Heart left ventricle (tissue), 16 donors: ENCODE measurements around the gene ASRGL1. TPM values are rescaled to one million over a fixed set of nuclear protein-coding genes. Genes with fewer than 3 reads are reported as not detected.
"Not testable (repeated sequence)": the region's sequence is repeated elsewhere in the genome, so short reads cannot be mapped to it uniquely, and the experiment has no call there.

Experiments
- ATAC-seq, 4 donors: fragments of 200-7000 bp; cut with Tn5 transposase; one replicate each; pipeline ENCODE4 v1.9.1; 2020 to 2022; ENCODE audit warnings: moderate library complexity in 4 of 4, mild to moderate bottlenecking in 3 of 4, moderate number of reproducible peaks in 1 of 4
- DNase-seq, 5 donors: peaks; one replicate each; pipeline ENCODE4 v3.0.0-alpha.2; 2020
- H3K27ac ChIP-seq, 12 donors: fragments of 200-600 bp; sonication (generic) in 4 of 12; one replicate each; pipeline versions ENCODE4 v1.5.0 to v1.8.0; 2016 to 2022; ENCODE audit warnings: mild to moderate bottlenecking in 2 of 12
- H3K27me3 ChIP-seq, 9 donors: fragments of 200-600 bp; sonication (generic) in 2 of 9; one replicate each; pipeline versions ENCODE4 v1.5.1 to v1.8.0; 2016 to 2022; ENCODE audit warnings: mild to moderate bottlenecking in 3 of 9
- H3K36me3 ChIP-seq, 9 donors: fragments of 200-600 bp; sonication (generic) in 2 of 9; one replicate each; pipeline versions ENCODE4 v1.5.0 to v1.8.0; 2018 to 2022; ENCODE audit warnings: mild to moderate bottlenecking in 2 of 9
- H3K4me1 ChIP-seq, 12 donors: fragments of 200-600 bp; sonication (generic) in 4 of 12; one replicate each; pipeline versions ENCODE4 v1.5.0 to v1.8.0; 2016 to 2022; ENCODE audit warnings: mild to moderate bottlenecking in 3 of 12
- H3K4me3 ChIP-seq, 12 donors: fragments of 200-600 bp; sonication (generic) in 4 of 12; one replicate each; pipeline versions ENCODE4 v1.5.0 to v1.8.0; 2017 to 2022; ENCODE audit warnings: mild to moderate bottlenecking in 9 of 12, moderate library complexity in 4 of 12
- H3K9me3 ChIP-seq, 12 donors: fragments of 200-600 bp; sonication (generic) in 4 of 12; one replicate each; pipeline versions ENCODE4 v1.5.0 to v1.8.0; 2016 to 2022; ENCODE audit warnings: mild to moderate bottlenecking in 1 of 12
- POLR2A ChIP-seq, 2 donors: fragments of 450-650 bp; IDR thresholded peaks; one replicate each; pipeline ENCODE4 v1.6.1; 2017; ENCODE audit warnings: antibody characterized with exemption in 2 of 2, mild to moderate bottlenecking in 2 of 2, moderate library complexity in 2 of 2
- WGBS, 4 donors: extraction: QIAGEN DNeasy Blood & Tissue Kit in 2 of 4; methylation state at CpG; one replicate each; pipeline versions ENCODE4 v1.1.5 to v1.1.7; 2013 to 2018; 5-methylcytosine and 5-hydroxymethylcytosine counted together
- intact Hi-C, 10 donors: fragments of 100-400 bp; cut with DNase I; formaldehyde crosslinking; loops; one replicate each; pipeline versions ENCODE4 v1.11.1 to v1.14.2; 2022
- polyA plus RNA-seq, 2 donors: library from polyadenylated mRNA; stranded (reverse); fragments of 200-250 nt; gene quantifications; one replicate each; pipeline ENCODE4 v1.2.3, GENCODE V29; 2013
- total RNA-seq, 9 donors: library from RNA; depleted of rRNA in 2 of 9; stranded (reverse); fragments of >200 nt in 2 of 9; fragmentation: NEBNext Ultra II Directional in 3 of 9; extraction: Animal tissue kit (Norgen Biotek cat#: 25700) in 3 of 9; gene quantifications; one replicate each; pipeline versions ENCODE4 v1.1.0 to v1.2.4, GENCODE V29; 2016 to 2023
- TF ChIP-seq, protein P1 (sequence below), 12 donors: fragments of 200-600 bp; sonication (generic) in 4 of 12; IDR thresholded peaks; one replicate each; pipeline versions ENCODE4 v1.5.0 to v1.8.0; 2018 to 2022; ENCODE audit warnings: antibody characterized with exemption in 12 of 12, mild to moderate bottlenecking in 5 of 12
- donor health status: ischemic (EF 13 %, LVEDD 7.1; RV severe dilation, severe dysfunction).
- donor health status: healthy with polysubstance abuse.
- donor health status: DM: no; HTN: yes; CAD: no.
- donor health status: DM: no; HTN: no; CAD: no.
- donor health status: ischemic (EF 25% LVEDD 6.9; RV normal size, moderate dysfunction).
- donor health status: ischemic (EF 25% LVEDD 5.7; RV mildly dilated, moderate dysfunction).
- donor health status: healthy.
- donor health status: DM: yes; HTN: yes; CAD: no.
- donor health status: ischemic (EF 35%, LVEDD 5.7; RV mildly dilated, moderate dysfunction).
- donor health status: nonischemic (EF 11% LVEDD 7.7; RV severe dilation, severe dysfunction).
- donor health status: DM: yes; HTN: yes; CAD: no.
- donor health status: PGD.
- donor health status: ischemic (EF 29% LVEDD 5.4; RV normal size, mild dysfunction).
- donor health status: nonischemic (EF 23%, LVEDD 6.1; RV moderate dilation, normal function).

Gene ASRGL1
- total and polyA plus RNA-seq, 11 donors, result 1.4 to 13.2 (median 3.2) TPM

DNA sequence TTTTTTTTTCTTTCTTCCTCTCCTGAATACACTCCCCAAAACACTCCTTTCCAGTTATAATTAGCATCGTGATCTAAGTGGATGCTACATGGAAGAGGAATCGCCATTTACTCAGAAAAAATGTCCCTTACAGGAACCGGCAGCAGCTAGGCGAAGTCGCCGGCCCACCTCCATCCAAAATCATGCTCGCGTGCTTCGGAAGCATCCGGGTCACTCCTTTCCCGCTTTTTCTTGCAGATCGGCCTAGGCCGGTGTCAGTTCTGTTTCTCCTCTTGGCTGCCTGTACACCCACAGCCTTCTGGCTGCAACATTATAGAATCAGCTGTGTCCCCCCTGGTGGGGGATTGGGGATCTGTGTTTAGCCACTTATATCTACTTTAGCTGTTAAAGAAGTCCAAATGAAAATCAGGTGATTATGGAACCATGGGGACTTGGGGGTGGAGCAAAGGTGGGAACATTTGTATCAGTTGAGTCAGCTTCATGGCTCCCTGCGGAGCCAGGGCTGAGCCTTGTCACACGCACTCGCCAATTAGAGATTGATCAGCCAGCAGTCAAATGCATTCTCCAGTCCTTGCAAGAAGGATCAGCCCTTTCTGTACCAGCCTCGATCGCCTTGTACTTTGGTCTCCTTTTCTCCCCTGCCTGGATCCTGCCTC lies 36.3 kb downstream of the ASRGL1 start:
- Histone ChIP-seq H3K4me1 (peaks cover 0 to 4% (median 0%) of the 10 kb centered on the region in 12 donors), H3K4me3 (no peak overlapping the region), H3K27ac (no peak overlapping the region), H3K27me3 (no peaks in the 10 kb centered on the region), H3K36me3 (no peaks in the 10 kb centered on the region), H3K9me3 (peaks cover 0 to under 1% (median 0%) of the 10 kb centered on the region in 12 donors)
- 94 to 96% (median 94%) methylated on average over 18 of the region's 18 CpGs for WGBS, 4 donors
- ATAC-seq (no peak), DNase-seq (no peak)
- intact Hi-C loops, result loop anchor here in 4 of 10 donors (5.0 to 10.0 kb wide), 3 partner anchors 199 to 579 kb away; partner anchors contain the start of genes FEN1 (in 1 of the 4) and TMEM258 (in 1 of the 4)
- no peak for TF ChIP-seq POLR2A (IDR thresholded peaks at IDR 0.05)
- TF ChIP-seq, protein P1, sequence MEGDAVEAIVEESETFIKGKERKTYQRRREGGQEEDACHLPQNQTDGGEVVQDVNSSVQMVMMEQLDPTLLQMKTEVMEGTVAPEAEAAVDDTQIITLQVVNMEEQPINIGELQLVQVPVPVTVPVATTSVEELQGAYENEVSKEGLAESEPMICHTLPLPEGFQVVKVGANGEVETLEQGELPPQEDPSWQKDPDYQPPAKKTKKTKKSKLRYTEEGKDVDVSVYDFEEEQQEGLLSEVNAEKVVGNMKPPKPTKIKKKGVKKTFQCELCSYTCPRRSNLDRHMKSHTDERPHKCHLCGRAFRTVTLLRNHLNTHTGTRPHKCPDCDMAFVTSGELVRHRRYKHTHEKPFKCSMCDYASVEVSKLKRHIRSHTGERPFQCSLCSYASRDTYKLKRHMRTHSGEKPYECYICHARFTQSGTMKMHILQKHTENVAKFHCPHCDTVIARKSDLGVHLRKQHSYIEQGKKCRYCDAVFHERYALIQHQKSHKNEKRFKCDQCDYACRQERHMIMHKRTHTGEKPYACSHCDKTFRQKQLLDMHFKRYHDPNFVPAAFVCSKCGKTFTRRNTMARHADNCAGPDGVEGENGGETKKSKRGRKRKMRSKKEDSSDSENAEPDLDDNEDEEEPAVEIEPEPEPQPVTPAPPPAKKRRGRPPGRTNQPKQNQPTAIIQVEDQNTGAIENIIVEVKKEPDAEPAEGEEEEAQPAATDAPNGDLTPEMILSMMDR (IDR thresholded peaks at IDR 0.05), result no peak

DNA sequence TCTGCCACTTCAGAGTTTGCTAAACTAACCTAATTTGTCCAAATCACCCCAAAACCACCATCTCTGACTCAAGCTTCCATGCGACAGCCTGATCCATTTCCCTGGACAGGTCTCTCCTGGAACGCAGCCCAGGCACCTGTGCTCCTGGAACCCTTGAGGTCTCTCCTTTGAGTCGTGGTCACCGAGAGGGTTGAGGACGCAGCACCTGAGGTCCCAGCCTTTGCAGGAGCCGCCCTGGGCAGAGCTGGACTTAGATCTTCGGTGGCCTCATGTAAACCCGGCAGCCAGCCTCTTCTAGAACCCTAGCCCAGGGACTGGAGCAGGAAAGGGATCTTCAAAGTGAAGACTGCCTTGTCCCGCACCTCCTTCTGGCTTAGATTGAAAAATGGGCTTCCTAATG lies 37.6 kb downstream of the ASRGL1 start:
- peaks cover 0 to 4% (median 0%) of the 10 kb centered on the region in 12 donors for H3K4me1 ChIP-seq
- no peak overlapping the region for H3K27ac ChIP-seq
- intact Hi-C loops, result loop anchor here in 9 of 10 donors (5.0 to 10.0 kb wide), 5 partner anchors 32 to 580 kb away; partner anchors contain the start of genes ASRGL1 (in 1 of the 9), FEN1 (in 1 of the 9) and TMEM258 (in 1 of the 9)
- no peaks in the 10 kb centered on the region for H3K27me3 ChIP-seq
- no peak for TF ChIP-seq POLR2A (IDR thresholded peaks at IDR 0.05)
- TF ChIP-seq, protein P1 (IDR thresholded peaks at IDR 0.05), result no peak
- WGBS, 4 donors, result 91 to 95% (median 92%) methylated on average over 9 of the region's 9 CpGs
- H3K4me3 ChIP-seq, result no peak overlapping the region
- no peaks in the 10 kb centered on the region for H3K36me3 ChIP-seq
- DNase-seq (no peak), ATAC-seq (no peak)
- no peaks in the 10 kb centered on the region for H3K9me3 ChIP-seq

DNA sequence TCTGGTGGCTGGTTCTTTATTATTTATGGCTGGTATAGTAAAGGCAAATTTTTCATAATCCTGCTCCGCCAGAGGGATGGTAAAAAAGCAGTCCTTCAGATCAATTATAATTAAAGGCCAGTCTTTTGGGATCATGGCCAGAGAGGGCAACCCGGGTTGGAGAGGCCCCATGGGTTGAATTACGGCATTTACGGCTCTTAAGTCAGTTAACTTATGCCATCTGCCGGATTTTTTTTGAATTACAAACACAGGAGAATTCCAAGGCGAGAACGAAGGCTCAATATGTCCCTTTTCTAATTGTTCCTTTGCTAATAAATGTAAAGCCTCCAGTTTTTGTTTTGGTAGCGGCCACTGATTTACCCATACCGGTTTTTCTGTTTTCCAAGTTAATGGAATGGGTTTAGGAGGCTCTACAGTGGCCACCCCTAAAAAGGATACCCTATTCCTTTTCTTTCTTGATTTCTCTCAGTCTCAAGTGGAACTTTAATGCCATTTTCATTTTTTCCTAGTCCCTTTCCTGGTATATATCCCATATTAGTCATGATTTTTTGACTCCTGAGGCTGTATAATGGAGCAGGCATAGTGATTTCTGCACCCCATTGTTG lies 41.3 kb downstream of the ASRGL1 start:
- intact Hi-C loops, result loop anchor here (2.0 to 10.0 kb wide), 6 partner anchors 36 to 584 kb away; partner anchors contain the start of genes ASRGL1 (in 1 of the 10), FEN1 (in 1 of the 10) and TMEM258 (in 1 of the 10)

DNA sequence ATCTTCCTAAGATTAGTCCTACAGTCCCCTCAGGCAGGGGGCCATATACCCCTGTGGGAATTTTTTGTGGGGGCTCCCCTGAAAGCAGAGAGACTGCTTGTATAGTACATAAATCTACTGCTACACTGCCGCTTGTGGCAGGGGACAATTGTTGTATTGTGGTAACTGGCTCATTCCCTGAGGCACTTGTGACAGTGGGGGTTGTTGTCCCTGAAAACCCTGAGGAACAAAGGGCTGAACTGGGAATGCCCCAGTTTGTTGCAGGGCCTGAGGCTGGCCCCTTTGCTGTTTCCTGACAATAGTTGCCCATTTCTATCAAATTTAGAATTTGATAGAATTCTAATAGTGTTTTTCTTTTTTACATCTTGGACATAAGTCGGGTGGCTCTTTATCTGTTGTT lies 42.3 kb downstream of the ASRGL1 start:
- not testable (repeated sequence) for DNase-seq, H3K4me3 ChIP-seq, H3K27ac ChIP-seq, H3K27me3 ChIP-seq, ATAC-seq, H3K9me3 ChIP-seq, H3K36me3 ChIP-seq
- peaks cover 0 to 12% (median 4%) of the 10 kb centered on the region in 12 donors for H3K4me1 ChIP-seq
- WGBS, 4 donors, result 36 to 67% (median 52%) methylated on average over 2 of the region's 2 CpGs
- intact Hi-C loops, result loop anchor here (2.0 to 10.0 kb wide), 6 partner anchors 37 to 585 kb away; partner anchors contain the start of genes ASRGL1 (in 1 of the 10), FEN1 (in 1 of the 10) and TMEM258 (in 1 of the 10)

More for the DNA sequence above, 41.3 kb downstream of the ASRGL1 start:
- H3K27ac ChIP-seq, ATAC-seq, DNase-seq, H3K4me3 ChIP-seq, H3K36me3 ChIP-seq, H3K9me3 ChIP-seq, H3K27me3 ChIP-seq: not testable (repeated sequence)
- TF ChIP-seq, protein P1 (IDR thresholded peaks at IDR 0.05), result peak; percentile 34 to 67 (median 52)
- peaks cover 0 to 12% (median 4%) of the 10 kb centered on the region in 12 donors for H3K4me1 ChIP-seq
- 3 to 9% (median 7%) methylated on average over 9 of the region's 9 CpGs for WGBS, 4 donors
